Measurements from ENCODE around the gene GPD1L.

The GPD1L gene

DNA sequence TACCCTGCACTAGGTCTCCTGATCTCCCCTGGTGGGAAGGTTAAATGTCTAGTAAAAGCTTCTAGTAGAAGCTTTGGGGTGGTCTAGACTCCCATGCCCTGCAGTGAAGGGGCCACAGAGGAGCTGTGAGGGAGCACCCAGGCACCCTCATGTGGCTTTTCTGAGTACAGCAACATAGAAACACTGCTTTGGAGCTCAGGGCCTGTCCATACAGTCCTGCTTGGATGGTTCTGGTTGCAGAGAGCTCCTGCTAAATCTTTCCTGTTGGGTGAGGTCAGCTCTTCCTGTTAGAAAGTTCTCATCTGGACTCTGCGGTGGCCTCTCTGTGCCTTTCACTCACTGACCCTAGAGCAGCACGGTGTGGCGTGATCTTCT lies 47.8 kb downstream of the GPD1L start:
- H2BK5ac ChIP-seq (ENCODE audit: low read length) = no peak overlapping the region

DNA sequence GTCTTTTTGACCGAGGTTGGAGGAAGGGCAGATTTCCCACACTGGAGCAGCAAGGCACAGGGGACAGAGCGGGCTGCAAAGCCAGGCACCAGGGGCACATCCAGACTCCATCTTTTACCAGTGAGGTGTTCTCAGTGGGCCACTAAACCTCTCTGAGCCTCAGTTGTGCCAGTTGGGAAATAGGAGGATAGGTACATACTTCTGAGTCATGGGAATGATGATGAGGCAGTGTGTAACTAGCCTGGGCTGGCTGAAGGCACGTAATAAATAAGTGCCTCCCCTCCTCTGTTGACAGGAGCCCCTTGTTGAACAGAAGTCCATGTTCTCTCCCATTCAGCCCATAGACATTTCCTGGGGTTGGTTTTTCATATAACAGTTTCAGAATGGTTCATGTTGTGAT lies 48.7 kb downstream of the GPD1L start:
- Histone ChIP-seq H3K27ac (replicated peaks; ENCODE audit: low read length) (no peak overlapping the region), H2AK5ac (ENCODE audit: low read depth, low read length) (no peak overlapping the region), H4K91ac (ENCODE audit: low read depth, low read length, poor library complexity) (no peak overlapping the region), H2BK12ac (ENCODE audit: low read length) (no peak overlapping the region), H3K9me3 (replicated peaks in 1 of 2; ENCODE audit: control insufficient read depth in 2 of 2, insufficient read depth in 1 of 2, low read depth in 1 of 2, low read length in 2 of 2) (no peaks in the 10 kb centered on the region), H4K8ac (ENCODE audit: low read depth, low read length) (no peak overlapping the region), H3K14ac (ENCODE audit: low read length) (no peak overlapping the region), H3K9ac (ENCODE audit: low read depth, low read length, poor library complexity) (no peak overlapping the region), H3K4ac (ENCODE audit: low read length) (no peak overlapping the region), H2BK120ac (ENCODE audit: low read depth, low read length) (no peak overlapping the region), H3K4me1 (ENCODE audit: control insufficient read depth in 2 of 2, insufficient read depth in 1 of 2, low read depth in 1 of 2, low read length in 2 of 2) (no peaks in the 10 kb centered on the region), H3K4me2 (ENCODE audit: insufficient read depth, low read length, poor library complexity, severe bottlenecking) (no peak overlapping the region), H3K4me3 (ENCODE audit: low read length in 2 of 2) (no peak overlapping the region), H3K18ac (ENCODE audit: low read length) (no peak overlapping the region), H2BK15ac (ENCODE audit: low read length) (no peak overlapping the region), H3K36me3 (replicated peaks in 1 of 2; ENCODE audit: control insufficient read depth in 2 of 2, insufficient read depth in 2 of 2, low read length in 2 of 2) (no peaks in the 10 kb centered on the region), H3K27me3 (ENCODE audit: control insufficient read depth in 3 of 3, insufficient read depth in 3 of 3, low read depth in 1 of 3, low read length in 3 of 3) (no peaks in the 10 kb centered on the region), H3K23ac (ENCODE audit: low read depth, low read length, poor library complexity) (no peak overlapping the region), H2BK5ac (ENCODE audit: low read length) (no peak overlapping the region), H3K79me1 (ENCODE audit: low read depth, low read length) (no peaks in the 10 kb centered on the region), H2AFZ (ENCODE audit: low read length) (no peak overlapping the region)
- DNase-seq (ENCODE audit: low spot score) = no peak
- WGBS, 2 donors (ENCODE audit: extremely low coverage in 2 of 2, insufficient read length in 2 of 2, insufficient replicate concordance in 1 of 2) = no CpG with 5 or more reads among the region's 3 CpGs

More for the DNA sequence above, 47.8 kb downstream of the GPD1L start:
- no peak for DNase-seq (ENCODE audit: low spot score)
- Histone ChIP-seq H2AFZ (ENCODE audit: low read length) (no peak overlapping the region), H2BK120ac (ENCODE audit: low read depth, low read length) (no peak overlapping the region), H3K27me3 (ENCODE audit: control insufficient read depth in 3 of 3, insufficient read depth in 3 of 3, low read depth in 1 of 3, low read length in 3 of 3) (no peaks in the 10 kb centered on the region), H2BK12ac (ENCODE audit: low read length) (no peak overlapping the region), H4K91ac (ENCODE audit: low read depth, low read length, poor library complexity) (no peak overlapping the region), H3K14ac (ENCODE audit: low read length) (peak overlapping the region; percentile 4), H3K23ac (ENCODE audit: low read depth, low read length, poor library complexity) (no peak overlapping the region), H3K9me3 (replicated peaks in 1 of 2; ENCODE audit: control insufficient read depth in 2 of 2, insufficient read depth in 1 of 2, low read depth in 1 of 2, low read length in 2 of 2) (no peaks in the 10 kb centered on the region), H3K79me1 (ENCODE audit: low read depth, low read length) (no peaks in the 10 kb centered on the region), H3K27ac (replicated peaks; ENCODE audit: low read length) (no peak overlapping the region), H3K4me2 (ENCODE audit: insufficient read depth, low read length, poor library complexity, severe bottlenecking) (no peak overlapping the region), H3K4me1 (ENCODE audit: control insufficient read depth in 2 of 2, insufficient read depth in 1 of 2, low read depth in 1 of 2, low read length in 2 of 2) (no peaks in the 10 kb centered on the region), H3K9ac (ENCODE audit: low read depth, low read length, poor library complexity) (no peak overlapping the region), H2BK15ac (ENCODE audit: low read length) (no peak overlapping the region), H3K18ac (ENCODE audit: low read length) (peak overlapping the region; percentile 11), H3K4ac (ENCODE audit: low read length) (no peak overlapping the region), H2AK5ac (ENCODE audit: low read depth, low read length) (no peak overlapping the region), H4K8ac (ENCODE audit: low read depth, low read length) (no peak overlapping the region), H3K36me3 (replicated peaks in 1 of 2; ENCODE audit: control insufficient read depth in 2 of 2, insufficient read depth in 2 of 2, low read length in 2 of 2) (no peaks in the 10 kb centered on the region), H3K4me3 (ENCODE audit: low read length in 2 of 2) (no peak overlapping the region)
- no CpG with 5 or more reads among the region's 3 CpGs for WGBS, 2 donors (ENCODE audit: extremely low coverage in 2 of 2, insufficient read length in 2 of 2, insufficient replicate concordance in 1 of 2)

DNA sequence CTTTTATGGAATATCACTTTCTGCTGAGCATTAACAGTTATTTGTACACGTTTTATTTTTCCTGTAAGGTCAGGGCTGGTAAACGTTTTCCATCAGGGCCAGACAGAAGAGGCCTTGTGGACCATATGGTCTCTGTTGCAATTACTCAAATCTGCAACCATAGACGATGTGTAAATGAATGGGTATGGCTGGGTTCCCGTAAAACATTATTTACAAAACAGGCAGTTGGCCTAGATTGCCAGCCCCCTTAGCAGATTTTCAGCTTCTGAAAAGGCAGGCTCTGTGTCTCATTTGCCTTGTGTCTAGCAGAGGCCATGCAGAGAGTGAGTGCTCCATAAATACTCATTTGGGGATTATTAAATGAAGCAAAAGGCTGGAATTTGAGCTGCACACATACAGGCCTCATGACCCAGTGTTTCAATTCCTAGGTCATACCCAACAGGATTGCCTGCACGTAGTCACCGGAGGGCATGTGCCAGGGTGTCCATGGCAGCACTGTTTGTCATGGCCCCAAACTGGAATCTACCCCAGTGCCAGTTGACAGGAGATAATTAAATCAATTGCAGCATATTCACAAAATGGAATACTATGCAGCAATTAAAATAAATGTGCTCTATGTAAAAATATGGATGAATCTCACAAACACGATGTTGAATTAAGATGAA lies 51.3 kb downstream of the GPD1L start:
- H3K27me3 ChIP-seq (ENCODE audit: control insufficient read depth in 3 of 3, insufficient read depth in 3 of 3, low read depth in 1 of 3, low read length in 3 of 3) = no peaks in the 10 kb centered on the region
- no peak overlapping the region for H3K9ac ChIP-seq (ENCODE audit: low read depth, low read length, poor library complexity)

DNA sequence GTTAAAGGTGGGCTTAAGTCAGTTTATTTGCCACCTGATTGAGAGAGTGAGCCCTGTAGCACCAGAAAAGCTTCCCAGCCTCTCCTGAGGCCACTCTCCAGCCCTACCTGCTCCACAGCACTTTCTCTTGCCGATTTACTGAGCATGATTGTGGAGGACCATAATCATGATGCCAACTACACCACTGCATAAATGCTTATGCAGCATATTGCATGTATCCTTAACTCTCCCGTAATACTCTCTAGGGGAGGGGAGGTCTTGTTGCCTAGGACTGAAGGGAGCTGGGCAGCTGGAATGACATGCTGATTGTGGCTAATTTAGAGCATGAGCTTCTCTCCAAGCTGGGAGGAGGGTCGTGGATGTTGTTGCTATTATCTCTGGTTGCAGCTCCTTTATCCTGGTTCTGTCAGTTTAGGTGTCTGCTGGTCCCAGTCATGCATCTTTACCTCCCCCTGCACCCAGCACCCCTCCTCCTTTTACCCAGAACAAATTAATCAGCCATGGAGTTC lies 54.3 kb downstream of the GPD1L start:
- H3K4me2 ChIP-seq (ENCODE audit: insufficient read depth, low read length, poor library complexity, severe bottlenecking) = no peak overlapping the region

More for the DNA sequence above, 51.3 kb downstream of the GPD1L start:
- H3K4ac ChIP-seq (ENCODE audit: low read length) = no peak overlapping the region
- H3K4me2 ChIP-seq (ENCODE audit: insufficient read depth, low read length, poor library complexity, severe bottlenecking) = no peak overlapping the region
- no peak overlapping the region for H2AK5ac ChIP-seq (ENCODE audit: low read depth, low read length)
- H3K18ac ChIP-seq (ENCODE audit: low read length) = no peak overlapping the region
- no peaks in the 10 kb centered on the region for H3K79me1 ChIP-seq (ENCODE audit: low read depth, low read length)
- no peak overlapping the region for H2BK120ac ChIP-seq (ENCODE audit: low read depth, low read length)
- H3K27ac ChIP-seq (replicated peaks; ENCODE audit: low read length) = no peak overlapping the region
- H3K23ac ChIP-seq (ENCODE audit: low read depth, low read length, poor library complexity) = no peak overlapping the region
- H3K14ac ChIP-seq (ENCODE audit: low read length) = no peak overlapping the region
- H2AFZ ChIP-seq (ENCODE audit: low read length) = no peak overlapping the region
- no peak overlapping the region for H2BK5ac ChIP-seq (ENCODE audit: low read length)
- H4K8ac ChIP-seq (ENCODE audit: low read depth, low read length) = no peak overlapping the region
- no peaks in the 10 kb centered on the region for H3K9me3 ChIP-seq (replicated peaks in 1 of 2; ENCODE audit: control insufficient read depth in 2 of 2, insufficient read depth in 1 of 2, low read depth in 1 of 2, low read length in 2 of 2)
- no peak for DNase-seq (ENCODE audit: low spot score)
- H3K4me3 ChIP-seq (ENCODE audit: low read length in 2 of 2) = no peak overlapping the region
- no peaks in the 10 kb centered on the region for H3K36me3 ChIP-seq (replicated peaks in 1 of 2; ENCODE audit: control insufficient read depth in 2 of 2, insufficient read depth in 2 of 2, low read length in 2 of 2)
- H4K91ac ChIP-seq (ENCODE audit: low read depth, low read length, poor library complexity) = no peak overlapping the region
- H2BK15ac ChIP-seq (ENCODE audit: low read length) = no peak overlapping the region
- no peak overlapping the region for H2BK12ac ChIP-seq (ENCODE audit: low read length)
- WGBS, 2 donors (ENCODE audit: extremely low coverage in 2 of 2, insufficient read length in 2 of 2, insufficient replicate concordance in 1 of 2) = no CpG with 5 or more reads among the region's 7 CpGs
- H3K4me1 ChIP-seq (ENCODE audit: control insufficient read depth in 2 of 2, insufficient read depth in 1 of 2, low read depth in 1 of 2, low read length in 2 of 2) = no peaks in the 10 kb centered on the region

More for the DNA sequence above, 54.3 kb downstream of the GPD1L start:
- no peak overlapping the region for H3K27ac ChIP-seq (replicated peaks; ENCODE audit: low read length)
- H2AFZ ChIP-seq (ENCODE audit: low read length) = no peak overlapping the region
- H3K79me1 ChIP-seq (ENCODE audit: low read depth, low read length) = no peaks in the 10 kb centered on the region
- H3K18ac ChIP-seq (ENCODE audit: low read length) = no peak overlapping the region
- H3K4ac ChIP-seq (ENCODE audit: low read length) = no peak overlapping the region
- no peak overlapping the region for H3K4me3 ChIP-seq (ENCODE audit: low read length in 2 of 2)
- no peak overlapping the region for H2BK12ac ChIP-seq (ENCODE audit: low read length)
- no peak overlapping the region for H3K14ac ChIP-seq (ENCODE audit: low read length)
- no peak overlapping the region for H3K9ac ChIP-seq (ENCODE audit: low read depth, low read length, poor library complexity)
- H3K23ac ChIP-seq (ENCODE audit: low read depth, low read length, poor library complexity) = no peak overlapping the region
- no peak overlapping the region for H2BK5ac ChIP-seq (ENCODE audit: low read length)
- no peaks in the 10 kb centered on the region for H3K4me1 ChIP-seq (ENCODE audit: control insufficient read depth in 2 of 2, insufficient read depth in 1 of 2, low read depth in 1 of 2, low read length in 2 of 2)
- no peaks in the 10 kb centered on the region for H3K9me3 ChIP-seq (replicated peaks in 1 of 2; ENCODE audit: control insufficient read depth in 2 of 2, insufficient read depth in 1 of 2, low read depth in 1 of 2, low read length in 2 of 2)
- peak overlapping the region; percentile 35 for H4K91ac ChIP-seq (ENCODE audit: low read depth, low read length, poor library complexity)
- no peak overlapping the region for H4K8ac ChIP-seq (ENCODE audit: low read depth, low read length)
- no CpG with 5 or more reads among the region's 3 CpGs for WGBS, 2 donors (ENCODE audit: extremely low coverage in 2 of 2, insufficient read length in 2 of 2, insufficient replicate concordance in 1 of 2)
- no peak overlapping the region for H2BK15ac ChIP-seq (ENCODE audit: low read length)
- no peak overlapping the region for H2AK5ac ChIP-seq (ENCODE audit: low read depth, low read length)
- H3K27me3 ChIP-seq (ENCODE audit: control insufficient read depth in 3 of 3, insufficient read depth in 3 of 3, low read depth in 1 of 3, low read length in 3 of 3) = no peaks in the 10 kb centered on the region
- no peak for DNase-seq (ENCODE audit: low spot score)
- H3K36me3 ChIP-seq (replicated peaks in 1 of 2; ENCODE audit: control insufficient read depth in 2 of 2, insufficient read depth in 2 of 2, low read length in 2 of 2) = no peaks in the 10 kb centered on the region
- H2BK120ac ChIP-seq (ENCODE audit: low read depth, low read length) = no peak overlapping the region
